Keratinocyte (primary cell): ENCODE results near the gene TLR8. TPM values are rescaled to one million over a fixed set of nuclear protein-coding genes. Genes with fewer than 3 reads are reported as not detected.

Source experiments
- DNase-seq: peaks from one replicate; pipeline ENCODE4 v3.0.0-alpha.2; 2011; ENCODE audit warnings: low read depth, missing footprints, low spot score
- FAIRE-seq: peaks from 2 replicates; lab custom pipeline; 2011; peaks lifted over from hg19 to GRCh38; lab: Jason Lieb, UNC
- H2AFZ ChIP-seq: 2 replicates; pipeline ENCODE4 v1.6.0; 2012; ENCODE audit warnings: low read length, control low read depth, inconsistent platforms; ENCODE audit not compliant: control insufficient read depth
- H3K27ac ChIP-seq: 2 replicates; pipeline ENCODE4 v1.5.1; 2011; ENCODE audit warnings: low read length; ENCODE audit not compliant: control insufficient read depth, insufficient read depth
- H3K27me3 ChIP-seq: 3 replicates; pipeline ENCODE4 v1.6.0; 2011; ENCODE audit warnings: low read length; ENCODE audit not compliant: control insufficient read depth, insufficient read depth; ENCODE audit errors: extremely low read depth
- H3K36me3 ChIP-seq, 2 experiments: 2 replicates in 1 of 2; 3 replicates in 1 of 2; pipeline ENCODE4 v1.5.1; 2011; ENCODE audit warnings: low read length in 2 of 2, mild to moderate bottlenecking in 1 of 2; ENCODE audit not compliant: control insufficient read depth in 2 of 2, insufficient read depth in 2 of 2; ENCODE audit errors: extremely low read depth in 1 of 2
- H3K4me1 ChIP-seq: 3 replicates; pipeline ENCODE4 v1.5.1; 2011; ENCODE audit warnings: low read length; ENCODE audit not compliant: control insufficient read depth, insufficient read depth; ENCODE audit errors: extremely low read depth
- H3K4me2 ChIP-seq: 3 replicates; pipeline ENCODE4 v1.6.0; 2011; ENCODE audit warnings: low read depth, low read length; ENCODE audit not compliant: control insufficient read depth, insufficient read depth; ENCODE audit errors: extremely low read depth
- H3K4me3 ChIP-seq, 3 experiments: fragments of 200-600 bp in 1 of 3; sonication (generic) in 1 of 3; 2 replicates in 2 of 3; 3 replicates in 1 of 3; pipeline ENCODE4 v1.5.1; 2011 to 2016; ENCODE audit warnings: low read length in 3 of 3, mild to moderate bottlenecking in 3 of 3, control low read depth in 2 of 3, inconsistent platforms in 1 of 3, low read depth in 1 of 3, mixed read lengths in 1 of 3, mixed run types in 1 of 3, moderate library complexity in 1 of 3; ENCODE audit not compliant: control insufficient read depth in 2 of 3, insufficient read depth in 2 of 3; ENCODE audit errors: extremely low read depth in 1 of 3
- H3K79me2 ChIP-seq: 2 replicates; pipeline ENCODE4 v1.6.0; 2012; ENCODE audit warnings: low read length; ENCODE audit not compliant: control insufficient read depth, insufficient read depth
- H3K9ac ChIP-seq: 3 replicates; pipeline ENCODE4 v1.6.0; 2011; ENCODE audit warnings: low read length; ENCODE audit not compliant: control insufficient read depth, insufficient read depth; ENCODE audit errors: extremely low read depth
- H3K9me1 ChIP-seq: 3 replicates; pipeline ENCODE4 v1.6.0; 2011; ENCODE audit warnings: low read length; ENCODE audit not compliant: control insufficient read depth, insufficient read depth; ENCODE audit errors: extremely low read depth
- H3K9me3 ChIP-seq: 2 replicates; pipeline ENCODE4 v1.5.1; 2012; ENCODE audit warnings: low read depth, low read length; ENCODE audit not compliant: control insufficient read depth
- H4K20me1 ChIP-seq: 3 replicates; pipeline ENCODE4 v1.6.0; 2011; ENCODE audit warnings: low read length; ENCODE audit not compliant: control insufficient read depth, insufficient read depth; ENCODE audit errors: extremely low read depth
- CTCF ChIP-seq, 3 experiments: IDR thresholded peaks in 1 of 3; conservative IDR thresholded peaks in 1 of 3; optimal IDR thresholded peaks in 1 of 3; 2 replicates in 2 of 3; 3 replicates in 1 of 3; pipeline versions ENCODE3 to v1.5.1; 2011; ENCODE audit warnings: low read length in 3 of 3, mild to moderate bottlenecking in 3 of 3, moderate library complexity in 2 of 3, control low read depth in 1 of 3, inconsistent platforms in 1 of 3; ENCODE audit not compliant: insufficient read depth in 2 of 3; ENCODE audit errors: extremely low read depth in 1 of 3
- EZH2 ChIP-seq: IDR thresholded peaks from one replicate; pipeline ENCODE4 v1.6.1; 2012; ENCODE audit warnings: inconsistent platforms, mild to moderate bottlenecking, low read length, moderate library complexity
- dilution Hi-C: fragments of 300-500 bp; cut with MboI; formaldehyde crosslinking; loops from one replicate; pipeline ENCODE4 v1.7.0; 2020; ENCODE audit warnings: low sequenced_read_pairs; ENCODE audit not compliant: extremely low pct_ligation_motif_present
- polyA plus RNA-seq, 5 experiments: library from polyadenylated mRNA; depleted of rRNA in 3 of 5; stranded (reverse) in 3 of 5; stranded (forward) in 1 of 5; unstranded in 1 of 5; fragments of >200 nt; gene quantifications; 1 replicate in 1 of 5; 2 replicates in 3 of 5; 3 replicates in 1 of 5; pipeline versions ENCODE4 v1.2.1 to v1.2.3, GENCODE V29; 2011 to 2012; ENCODE audit warnings: missing spikeins in 2 of 5, low read depth in 1 of 5, low replicate concordance in 1 of 5

The TLR8 gene
- polyA plus RNA-seq, 1 donor (not counting 4 experiments of a cell fraction or from before 2014, with no cell fraction given): not detected

GRCh38 chrX:12911122-12911470 is 4.7 kb downstream of the TLR8 start:
- Histone ChIP-seq H2AFZ (no peak overlapping the region), H3K79me2 (no peaks in the 10 kb centered on the region), H3K4me1 (no peaks in the 10 kb centered on the region), H4K20me1 (no peaks in the 10 kb centered on the region), H3K4me3 (no peak overlapping the region), H3K27me3 (peaks cover 4% of the 10 kb centered on the region), H3K4me2 (no peak overlapping the region), H3K9me1 (no peaks in the 10 kb centered on the region), H3K9me3 (no peaks in the 10 kb centered on the region), H3K36me3 (no peaks in the 10 kb centered on the region), H3K27ac (no peak overlapping the region), H3K9ac (no peak overlapping the region)
- dilution Hi-C loops: no loop called here
- TF ChIP-seq CTCF (optimal IDR thresholded peaks at IDR 0.05 in 1 of 3, IDR thresholded peaks at IDR 0.05 in 1 of 3, conservative IDR thresholded peaks at IDR 0.05 in 1 of 3; ENCODE audit: extremely low read depth in 1 of 3, insufficient read depth in 2 of 3, low read length in 3 of 3) (no peak), EZH2 (no peak)
- FAIRE-seq: no peak
- no peak for DNase-seq

- Histone ChIP-seq H3K36me3 (no peaks in the 10 kb centered on the region), H3K27ac (no peak overlapping the region), H2AFZ (no peak overlapping the region), H3K9me3 (no peaks in the 10 kb centered on the region), H3K27me3 (peaks cover 4% of the 10 kb centered on the region), H3K9ac (no peak overlapping the region), H3K4me1 (no peaks in the 10 kb centered on the region), H3K9me1 (no peaks in the 10 kb centered on the region), H3K79me2 (no peaks in the 10 kb centered on the region), H3K4me2 (no peak overlapping the region), H3K4me3 (no peak overlapping the region), H4K20me1 (no peaks in the 10 kb centered on the region)
- TF ChIP-seq CTCF (optimal IDR thresholded peaks at IDR 0.05 in 1 of 3, IDR thresholded peaks at IDR 0.05 in 1 of 3, conservative IDR thresholded peaks at IDR 0.05 in 1 of 3; ENCODE audit: extremely low read depth in 1 of 3, insufficient read depth in 2 of 3, low read length in 3 of 3): no peak
- no peak for TF ChIP-seq EZH2
- dilution Hi-C loops: no loop called here
- FAIRE-seq (no peak), DNase-seq (no peak)
Observed at GRCh38 chrX:12912791-12913482, 6.5 kb downstream of the TLR8 start.
